ENCODE results near the gene RIPK4.

RIPK4 gene

DNA sequence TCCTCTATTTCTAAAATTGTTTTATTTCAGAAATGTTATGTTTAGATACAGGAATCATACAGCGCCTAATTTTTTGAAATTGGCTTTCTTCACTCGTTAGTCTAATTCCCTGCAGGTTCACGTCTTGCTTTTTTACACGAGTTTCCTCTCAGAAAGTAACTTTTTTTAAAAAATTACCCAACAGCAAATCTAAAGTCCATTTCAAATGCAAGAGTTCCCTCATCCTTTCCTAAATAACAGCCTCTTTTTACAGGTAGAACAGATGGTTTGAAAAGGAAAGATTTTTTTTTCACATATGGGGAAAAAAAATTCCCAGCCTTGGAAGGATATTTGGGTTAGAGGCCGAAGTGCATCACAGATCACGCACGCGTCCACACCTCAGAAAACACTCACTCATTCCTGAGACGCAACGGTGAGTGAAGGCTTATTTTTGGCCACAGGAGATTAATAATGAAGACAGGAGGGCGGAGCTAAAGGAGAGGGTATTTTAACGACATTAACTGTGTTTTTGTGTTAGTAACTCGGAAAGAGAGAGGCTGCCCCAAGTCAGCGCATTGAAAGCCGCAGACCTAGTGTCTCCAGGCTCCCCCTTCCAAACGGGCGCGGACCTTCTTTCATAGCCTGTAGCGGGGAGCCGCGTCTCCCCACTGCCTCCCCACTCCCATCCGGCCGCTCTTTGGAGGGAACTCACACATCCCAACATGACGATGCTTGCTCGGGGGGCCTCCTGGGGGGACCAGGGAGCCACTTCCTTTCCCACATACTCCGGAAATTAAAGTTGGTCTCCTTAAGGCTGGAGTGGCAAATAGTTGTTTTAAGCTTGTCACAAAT lies 969 bp upstream of the RIPK4 start:
- no peak for DNase-seq

DNA sequence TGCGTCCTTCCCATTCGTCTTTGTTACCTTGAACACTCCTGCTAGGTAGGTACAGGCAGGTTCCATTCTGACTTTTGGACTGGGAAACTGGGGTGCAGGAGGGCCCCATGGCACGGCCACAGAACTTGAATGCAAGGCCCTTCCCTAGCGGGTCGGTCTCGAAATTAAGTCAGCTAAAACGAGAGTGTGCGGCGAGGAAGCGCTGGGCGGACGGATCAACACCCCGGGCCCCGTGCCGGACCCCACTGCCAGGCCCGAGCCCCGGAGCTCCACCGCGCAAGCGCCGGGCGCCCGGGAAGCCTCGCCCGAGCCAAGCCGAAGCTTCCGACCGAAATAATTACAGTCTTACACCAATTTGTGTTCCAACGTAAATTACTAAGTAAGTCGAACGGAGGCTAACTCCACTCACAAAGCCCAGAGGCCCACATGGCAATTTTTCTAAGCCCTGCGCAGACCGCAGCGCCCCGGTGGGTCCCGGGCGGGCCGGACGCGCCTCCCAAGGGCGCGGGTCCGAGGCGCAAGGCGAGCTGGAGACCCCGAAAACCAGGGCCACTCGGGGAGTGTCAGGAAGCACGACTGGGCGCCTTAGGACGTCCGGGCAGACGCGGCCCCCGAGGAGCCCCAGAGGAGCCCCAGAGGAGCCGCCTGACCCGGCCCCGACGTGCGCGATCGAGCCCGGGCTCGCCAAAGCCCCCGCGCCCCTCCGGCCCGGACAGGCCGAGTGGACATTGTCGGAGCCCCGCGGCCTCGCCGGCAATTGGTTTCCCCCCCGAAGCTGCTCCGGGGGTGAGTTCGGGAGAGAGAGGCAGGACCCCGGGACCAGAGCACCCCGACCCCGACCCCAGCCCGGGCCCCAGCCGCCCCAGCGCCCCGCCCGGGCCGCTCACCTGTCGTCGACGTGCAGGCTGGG lies 624 bp downstream of the RIPK4 start:
- DNase-seq = no peak

GRCh38 chr21:41765420-41765821 lies 1.4 kb downstream of the RIPK4 start:
- DNase-seq = no peak

GRCh38 chr21:41764558-41765419 lies 2.1 kb downstream of the RIPK4 start:
- no peak for DNase-seq

DNA sequence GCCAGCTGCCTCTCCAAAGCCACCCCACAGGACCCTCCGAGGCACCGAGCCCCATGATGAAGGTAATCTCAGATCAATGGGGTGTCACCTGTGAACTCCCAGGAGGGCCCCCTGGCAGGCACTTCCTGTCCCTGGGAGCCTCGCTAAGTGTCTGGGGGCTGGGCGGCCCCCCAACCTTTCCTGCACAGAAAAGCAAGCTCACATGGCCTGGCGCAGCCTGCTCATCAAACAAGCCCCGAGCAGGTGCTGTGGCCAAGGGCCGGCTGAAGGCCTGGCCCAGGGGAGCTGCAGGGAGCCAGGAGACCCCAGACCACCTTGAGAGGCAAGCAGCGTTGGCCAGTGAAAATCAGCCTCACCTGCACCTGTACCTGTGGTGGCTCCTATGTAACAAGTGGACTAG lies 2.9 kb downstream of the RIPK4 start:
- DNase-seq = no peak

DNA sequence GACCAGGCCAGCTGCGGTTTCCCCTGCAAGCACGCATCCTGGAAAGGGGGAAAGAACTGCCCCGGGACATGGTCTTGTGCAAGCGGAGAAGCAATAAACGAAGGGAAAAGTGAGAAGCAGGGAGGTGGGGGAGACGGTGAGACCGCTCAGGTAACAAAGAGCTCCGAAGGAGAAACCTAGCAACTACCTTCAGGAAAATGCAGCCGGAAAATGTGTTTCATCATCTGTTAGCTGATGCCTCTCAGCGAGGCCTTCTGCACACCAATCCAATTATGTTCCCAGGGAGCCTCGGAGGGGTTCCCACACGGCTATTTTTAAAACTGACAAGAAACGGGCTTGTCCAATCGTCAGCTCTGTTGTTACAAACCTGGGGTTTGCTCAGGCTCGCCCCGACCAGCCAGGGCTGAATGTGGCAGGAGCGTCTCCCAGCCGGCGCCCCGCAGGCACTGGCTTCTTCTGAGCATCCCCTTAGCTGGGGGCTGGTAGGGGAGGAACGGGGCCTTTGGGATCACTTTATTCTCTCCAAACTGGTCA lies 3.4 kb downstream of the RIPK4 start:
- no peak for DNase-seq

- no peak for DNase-seq
Observed at GRCh38 chr21:41762753-41763152, 4.1 kb downstream of the RIPK4 start.

GRCh38 chr21:41761934-41762635 lies 4.8 kb downstream of the RIPK4 start:
- no peak for DNase-seq

DNA sequence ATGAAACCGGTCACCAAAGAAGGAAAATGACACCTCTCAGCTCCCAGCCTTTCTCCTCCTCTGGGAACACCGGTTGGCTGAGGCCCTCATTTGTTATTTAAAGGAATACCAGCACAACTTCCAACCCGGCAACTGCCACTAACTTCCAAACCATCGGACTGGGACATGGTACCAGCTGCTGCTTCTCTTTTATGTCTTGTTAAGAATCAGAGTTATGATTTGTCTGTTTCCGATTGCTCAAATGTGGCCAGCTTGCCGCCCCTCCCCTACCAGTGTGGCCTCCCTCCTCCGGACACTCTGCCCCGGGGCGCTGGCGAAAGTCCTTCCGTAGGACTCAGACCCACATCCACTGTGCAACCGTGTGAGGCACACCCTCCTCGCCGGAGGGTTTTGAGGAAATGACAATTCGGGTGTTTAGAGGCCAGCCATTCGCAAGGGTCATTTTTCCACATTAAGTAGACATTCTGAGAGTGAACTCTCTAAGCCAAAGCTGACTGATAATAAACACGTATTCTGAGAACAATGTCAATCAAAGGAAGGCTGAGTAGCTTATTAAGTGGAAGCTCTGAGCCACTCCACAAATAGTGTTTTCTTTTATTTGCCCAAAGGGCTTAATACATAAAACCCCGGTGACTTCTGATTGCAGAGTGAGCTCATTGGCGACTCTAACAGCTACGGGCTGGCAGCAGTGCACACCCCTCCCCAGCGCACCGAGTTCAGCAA lies 5.5 kb downstream of the RIPK4 start:
- no peak for DNase-seq

GRCh38 chr21:41760411-41760810 lies 6.4 kb downstream of the RIPK4 start:
- DNase-seq = no peak

GRCh38 chr21:41759926-41760325 lies 6.9 kb downstream of the RIPK4 start:
- no peak for DNase-seq

DNA sequence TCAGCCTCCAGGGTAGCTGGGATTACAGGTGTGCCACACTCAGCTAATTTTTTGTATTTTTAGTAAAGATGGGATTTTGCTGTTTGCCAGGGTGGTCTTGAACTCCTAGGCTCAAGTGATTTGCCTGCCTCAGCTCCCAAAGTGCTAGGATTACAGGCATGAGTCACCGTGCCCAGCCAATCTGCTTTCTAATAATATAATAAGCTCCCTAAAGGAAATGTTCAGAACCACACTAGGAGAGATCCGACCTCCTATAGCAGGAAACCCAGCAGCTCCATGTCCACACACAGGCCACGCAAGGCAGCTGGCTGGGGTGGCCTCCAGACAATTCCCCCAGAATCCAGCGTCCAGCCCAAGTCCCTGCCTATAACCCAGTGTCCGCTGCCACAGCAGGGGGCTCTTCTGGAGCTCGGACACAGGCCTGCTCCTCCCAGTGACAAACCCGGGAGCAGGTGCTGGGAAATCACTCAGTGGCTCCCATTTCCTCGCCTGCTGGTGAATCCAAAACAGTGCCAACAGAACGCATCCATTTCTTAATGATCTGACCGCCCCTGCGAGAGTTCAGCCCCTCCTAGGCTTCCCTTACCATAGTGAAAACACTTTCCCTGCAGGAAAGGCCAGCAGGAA lies 7.5 kb downstream of the RIPK4 start:
- DNase-seq = no peak

DNA sequence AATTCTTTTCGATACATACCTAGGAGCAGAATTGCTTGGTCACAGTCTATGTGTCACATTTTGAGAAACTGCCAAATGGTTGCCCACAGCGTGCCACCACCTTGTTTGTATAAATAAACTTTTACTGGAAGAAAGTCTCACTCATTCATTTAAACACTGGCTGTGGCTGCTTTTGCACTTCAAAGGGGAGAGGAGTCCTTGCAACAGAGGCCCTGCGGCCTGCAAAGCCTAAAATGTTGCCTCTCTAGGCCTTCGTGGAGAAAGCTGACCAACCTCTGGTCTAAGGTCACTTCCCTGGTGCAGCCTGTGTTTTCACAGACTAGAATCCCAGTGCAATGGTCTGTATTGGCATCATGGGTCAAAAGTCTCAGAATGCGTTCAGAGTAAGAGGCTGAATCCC lies 8.3 kb downstream of the RIPK4 start:
- no peak for DNase-seq

- no peak for DNase-seq
Observed at GRCh38 chr21:41755934-41756773, 10.7 kb downstream of the RIPK4 start.

- no peak for DNase-seq
Observed at GRCh38 chr21:41755258-41755933, 11.5 kb downstream of the RIPK4 start.

GRCh38 chr21:41754479-41754891 lies 12.4 kb downstream of the RIPK4 start:
- DNase-seq = no peak

GRCh38 chr21:41753006-41753898 lies 13.6 kb downstream of the RIPK4 start:
- DNase-seq = no peak

DNA sequence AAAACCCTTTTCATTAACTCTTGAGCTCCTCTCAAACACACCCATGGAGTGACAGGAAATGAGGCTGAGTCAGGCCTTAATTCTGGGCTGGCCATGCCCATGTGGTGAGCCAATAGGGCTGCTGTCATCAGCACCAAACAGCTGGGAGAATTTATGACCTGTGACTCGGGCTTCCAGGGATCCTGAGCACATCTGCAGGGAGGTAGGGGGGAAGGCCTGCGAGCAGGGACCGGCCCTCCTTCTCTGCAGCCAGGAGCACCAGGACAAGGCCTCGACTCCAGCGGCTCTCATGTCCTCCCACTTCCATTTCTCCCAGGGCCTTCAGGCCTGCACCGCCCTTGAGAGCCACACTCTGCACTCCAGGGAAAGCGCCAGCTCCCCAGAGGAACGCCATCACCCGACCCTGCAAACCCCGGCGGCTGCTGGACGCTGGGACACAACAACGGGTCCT lies 14.6 kb downstream of the RIPK4 start:
- DNase-seq = no peak

Data from SHP77 treated with DMSO at 0.1 percent for 48 hours (cell line).